ENCODE data around the gene ATRNL1. TPM values are rescaled to one million over a fixed set of nuclear protein-coding genes. Genes with fewer than 3 reads are reported as not detected.

ATRNL1 gene
- total RNA-seq, 1 experiment from 2014 or later, result 1.3 TPM

DNA sequence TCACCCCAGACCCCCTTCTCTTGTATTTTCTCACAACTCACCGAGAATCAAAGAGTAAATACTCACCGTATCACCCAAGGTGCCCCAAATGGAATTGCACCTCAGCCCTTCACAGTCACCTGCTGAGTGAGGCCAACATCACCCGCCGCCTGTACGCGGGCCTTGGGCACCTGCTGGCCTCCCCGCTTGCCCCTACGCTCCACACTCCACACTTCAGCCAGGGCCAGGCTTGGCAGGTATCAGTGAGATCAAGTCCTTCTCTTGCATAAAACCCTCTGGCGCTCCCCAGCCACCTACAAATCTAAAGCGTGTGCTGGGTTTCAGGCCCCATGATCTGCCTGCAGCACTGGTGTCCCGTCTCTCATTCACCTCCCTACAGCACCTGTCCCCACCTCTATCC, 879.3 kb downstream of the ATRNL1 start:
- Histone ChIP-seq H3K4me2 (ENCODE audit: low read length) (no peak overlapping the region), H3K27ac (ENCODE audit: low read depth, low read length) (no peak overlapping the region), H3K4me1 (ENCODE audit: control insufficient read depth in 1 of 2, insufficient read depth in 2 of 2, low read length in 2 of 2) (no peaks in the 10 kb centered on the region), H3K9ac (ENCODE audit: low read length) (no peak overlapping the region), H3K9me3 (ENCODE audit: control insufficient read depth in 1 of 2, insufficient read depth in 1 of 2, low read depth in 1 of 2, low read length in 2 of 2) (no peaks in the 10 kb centered on the region), H4K20me1 (ENCODE audit: insufficient read depth) (no peaks in the 10 kb centered on the region), H3K4me3 (replicated peaks in 1 of 2; ENCODE audit: low read depth in 1 of 2, low read length in 2 of 2) (no peak overlapping the region), H2AFZ (ENCODE audit: low read depth, low read length, poor library complexity, severe bottlenecking) (no peak overlapping the region), H3K79me2 (ENCODE audit: insufficient read depth, low read length) (no peaks in the 10 kb centered on the region), H3K27me3 (ENCODE audit: insufficient read depth, low read length) (peaks cover 63% of the 10 kb centered on the region), H3K9me2 (ENCODE audit: insufficient read depth) (no peaks in the 10 kb centered on the region), H3K36me3 (ENCODE audit: control insufficient read depth in 1 of 2, insufficient read depth in 2 of 2, low read length in 2 of 2) (no peaks in the 10 kb centered on the region)
- TF ChIP-seq TCF7L2 (IDR thresholded peaks at IDR 0.05; ENCODE audit: borderline replicate concordance, extremely low read depth, insufficient read depth, insufficient read length) (no peak), POLR2A (IDR thresholded peaks at IDR 0.05; ENCODE audit: borderline replicate concordance, extremely low read depth, insufficient read depth, insufficient read length) (no peak), EZH2phosphoT487 (IDR thresholded peaks at IDR 0.05; ENCODE audit: borderline replicate concordance) (no peak), ZFX (IDR thresholded peaks at IDR 0.05) (no peak), MAX (IDR thresholded peaks at IDR 0.05) (no peak), SIN3A (IDR thresholded peaks at IDR 0.05; ENCODE audit: low read depth) (no peak), ELF1 (IDR thresholded peaks at IDR 0.05; ENCODE audit: borderline replicate concordance, low read depth) (no peak)
- no TSS peak for BruUV-seq (replicated peaks)
- intact Hi-C loops (cut with micrococcal nuclease), result no loop called here
- RAD21 ChIA-PET (ENCODE audit: low non-redundant PET in 1 of 2, low total read pairs in 2 of 2, uncharacterized antibody in 2 of 2, unreplicated experiment in 2 of 2), result no interaction called here
- POLR2A ChIA-PET, result no interaction called here
- DNase-seq (ENCODE audit: low read depth, low spot score) (no peak), ATAC-seq (no peak)
- CTCF ChIA-PET, result no interaction called here

DNA sequence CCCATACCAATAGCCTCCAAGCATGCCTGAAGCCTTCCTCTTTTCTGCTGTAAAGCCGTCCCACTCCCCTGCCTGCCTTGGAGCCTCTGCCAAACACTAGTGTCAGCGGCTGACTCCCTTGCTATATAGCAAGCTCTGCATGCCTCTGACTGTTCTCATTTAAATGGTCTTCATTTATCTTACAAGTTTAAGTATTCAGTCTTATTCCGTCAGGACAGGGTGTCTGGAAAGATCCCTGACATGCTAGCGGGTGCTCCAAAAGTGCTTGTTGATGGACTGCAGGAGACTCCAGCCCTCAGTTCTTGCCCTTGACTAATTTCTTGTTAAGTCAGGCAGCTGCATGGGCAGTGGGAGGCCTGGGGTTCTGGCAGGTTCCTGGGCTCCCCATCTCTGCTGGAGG, 881.2 kb downstream of the ATRNL1 start:
- intact Hi-C loops (cut with micrococcal nuclease), result no loop called here
- no TSS peak for BruUV-seq (replicated peaks)
- H3K9me3 ChIP-seq (ENCODE audit: control insufficient read depth in 1 of 2, insufficient read depth in 1 of 2, low read depth in 1 of 2, low read length in 2 of 2), result no peaks in the 10 kb centered on the region

More for the DNA sequence above, 881.2 kb downstream of the ATRNL1 start:
- Histone ChIP-seq H3K4me3 (replicated peaks in 1 of 2; ENCODE audit: low read depth in 1 of 2, low read length in 2 of 2) (no peak overlapping the region), H3K36me3 (ENCODE audit: control insufficient read depth in 1 of 2, insufficient read depth in 2 of 2, low read length in 2 of 2) (no peaks in the 10 kb centered on the region), H3K4me1 (ENCODE audit: control insufficient read depth in 1 of 2, insufficient read depth in 2 of 2, low read length in 2 of 2) (no peaks in the 10 kb centered on the region), H4K20me1 (ENCODE audit: insufficient read depth) (no peaks in the 10 kb centered on the region), H3K9me2 (ENCODE audit: insufficient read depth) (no peaks in the 10 kb centered on the region), H2AFZ (ENCODE audit: low read depth, low read length, poor library complexity, severe bottlenecking) (no peak overlapping the region), H3K27me3 (ENCODE audit: insufficient read depth, low read length) (peaks cover 54% of the 10 kb centered on the region), H3K27ac (ENCODE audit: low read depth, low read length) (no peak overlapping the region), H3K4me2 (ENCODE audit: low read length) (no peak overlapping the region), H3K79me2 (ENCODE audit: insufficient read depth, low read length) (no peaks in the 10 kb centered on the region), H3K9ac (ENCODE audit: low read length) (no peak overlapping the region)
- ChIA-PET RAD21 (ENCODE audit: low non-redundant PET in 1 of 2, low total read pairs in 2 of 2, uncharacterized antibody in 2 of 2, unreplicated experiment in 2 of 2) (no interaction called here), CTCF (no interaction called here), POLR2A (no interaction called here)
- ATAC-seq, result no peak
- DNase-seq (ENCODE audit: low read depth, low spot score), result no peak
- TF ChIP-seq, protein P1, sequence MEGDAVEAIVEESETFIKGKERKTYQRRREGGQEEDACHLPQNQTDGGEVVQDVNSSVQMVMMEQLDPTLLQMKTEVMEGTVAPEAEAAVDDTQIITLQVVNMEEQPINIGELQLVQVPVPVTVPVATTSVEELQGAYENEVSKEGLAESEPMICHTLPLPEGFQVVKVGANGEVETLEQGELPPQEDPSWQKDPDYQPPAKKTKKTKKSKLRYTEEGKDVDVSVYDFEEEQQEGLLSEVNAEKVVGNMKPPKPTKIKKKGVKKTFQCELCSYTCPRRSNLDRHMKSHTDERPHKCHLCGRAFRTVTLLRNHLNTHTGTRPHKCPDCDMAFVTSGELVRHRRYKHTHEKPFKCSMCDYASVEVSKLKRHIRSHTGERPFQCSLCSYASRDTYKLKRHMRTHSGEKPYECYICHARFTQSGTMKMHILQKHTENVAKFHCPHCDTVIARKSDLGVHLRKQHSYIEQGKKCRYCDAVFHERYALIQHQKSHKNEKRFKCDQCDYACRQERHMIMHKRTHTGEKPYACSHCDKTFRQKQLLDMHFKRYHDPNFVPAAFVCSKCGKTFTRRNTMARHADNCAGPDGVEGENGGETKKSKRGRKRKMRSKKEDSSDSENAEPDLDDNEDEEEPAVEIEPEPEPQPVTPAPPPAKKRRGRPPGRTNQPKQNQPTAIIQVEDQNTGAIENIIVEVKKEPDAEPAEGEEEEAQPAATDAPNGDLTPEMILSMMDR (IDR thresholded peaks at IDR 0.05 in 2 of 3, conservative IDR thresholded peaks at IDR 0.05 in 1 of 3; ENCODE audit: borderline replicate concordance in 1 of 3, insufficient read depth in 1 of 3, low read depth in 2 of 3, low read length in 2 of 3), result no peak
